HG03097 (cell line): Measurements from ENCODE around the gene ERN1.

ENCODE experiments used
- ATAC-seq: cut with Tn5 transposase; IDR thresholded peaks from one replicate; pipeline ENCODE4 v1.9.1; 2021; ENCODE audit not compliant: unreplicated experiment, low FRiP score

The ERN1 gene

DNA sequence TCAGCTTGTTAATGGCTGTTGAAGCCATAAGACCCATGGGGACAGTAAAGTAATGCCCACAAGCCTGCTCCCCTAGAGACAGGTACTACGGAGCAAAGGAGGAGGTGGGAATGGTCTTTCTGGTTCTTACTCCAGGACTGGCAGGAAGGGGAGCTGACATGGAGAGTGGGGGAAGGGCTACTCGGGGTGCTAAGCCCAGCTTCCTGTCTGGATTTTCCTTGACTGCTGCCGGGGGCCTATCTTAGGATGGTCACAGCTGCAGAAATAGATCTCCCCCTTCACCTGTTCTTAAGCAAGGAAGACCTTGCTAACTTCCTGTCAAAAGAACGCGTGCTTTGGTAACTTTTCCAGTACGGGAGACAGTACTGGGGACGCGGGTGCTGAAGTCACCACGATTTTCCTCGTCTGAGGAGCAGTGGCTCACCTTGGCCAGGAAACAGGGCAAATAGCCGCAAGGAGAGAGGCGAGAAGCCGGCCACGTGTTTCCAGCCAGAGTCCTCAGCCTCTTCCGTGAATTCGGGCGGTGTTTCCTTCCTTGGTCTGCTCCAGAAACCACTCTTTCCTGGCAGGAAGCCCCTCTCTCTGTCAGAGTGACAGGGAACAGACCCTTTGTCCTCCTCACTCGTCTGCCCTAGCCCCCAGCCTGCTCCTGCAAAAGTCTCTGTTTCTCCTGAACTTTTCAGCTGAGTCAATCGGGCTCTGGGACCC is 132.4 kb downstream of the ERN1 start:
- no peak for ATAC-seq

DNA sequence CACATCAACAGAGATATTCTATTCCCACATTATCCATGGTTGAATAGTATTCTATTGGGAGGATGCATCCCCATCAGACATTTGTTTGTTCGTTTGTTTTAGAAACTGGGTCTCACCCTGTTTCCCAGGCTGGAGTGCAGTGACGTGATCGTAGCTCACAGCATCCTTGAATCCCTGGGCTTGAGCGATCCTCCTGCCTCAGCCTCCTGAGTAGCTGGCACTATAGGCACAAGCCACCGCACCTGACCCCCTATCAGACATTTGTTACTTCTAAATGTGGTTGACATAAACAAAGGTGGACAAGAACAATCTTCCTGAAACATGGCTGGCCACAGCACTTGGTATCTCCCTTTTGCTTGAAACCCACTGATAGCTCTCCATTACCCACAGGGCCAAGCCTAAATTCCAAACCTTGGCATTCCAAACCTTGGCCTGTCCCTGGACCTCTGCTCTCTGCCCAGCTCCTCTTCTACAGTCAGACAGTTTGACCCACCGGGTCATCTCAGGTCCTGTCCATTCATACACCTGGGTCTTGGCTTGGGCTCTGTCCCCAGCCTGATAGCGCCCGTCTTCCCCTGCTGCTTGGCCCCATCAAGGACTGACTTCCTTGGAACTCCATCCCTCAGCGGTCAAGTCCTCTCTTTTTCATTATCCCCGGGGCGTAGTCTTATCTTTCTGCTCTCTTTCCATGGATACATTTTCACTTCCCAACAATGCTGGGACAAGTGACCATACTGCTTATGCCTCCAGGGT is 133.3 kb downstream of the ERN1 start:
- no peak for ATAC-seq

DNA sequence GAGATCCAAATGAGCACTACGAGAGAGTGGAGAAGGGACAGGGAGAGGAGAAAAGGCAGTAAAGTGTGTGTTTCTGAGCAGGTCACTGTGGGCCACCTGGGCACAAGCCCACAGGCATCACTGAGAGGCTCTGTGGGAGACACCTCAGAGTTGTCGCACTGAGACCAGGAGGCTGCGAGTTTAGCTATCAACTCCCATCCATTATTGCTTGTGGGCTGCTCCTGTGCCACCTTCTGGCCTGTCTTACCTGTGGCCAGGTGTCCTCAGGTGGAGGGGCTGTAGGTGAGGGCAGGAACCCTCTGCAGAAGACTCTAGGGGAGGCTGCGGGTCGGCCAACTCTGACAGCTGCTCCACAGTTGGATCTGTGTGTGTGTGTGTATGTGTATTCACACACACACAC is 134.3 kb downstream of the ERN1 start:
- no peak for ATAC-seq

DNA sequence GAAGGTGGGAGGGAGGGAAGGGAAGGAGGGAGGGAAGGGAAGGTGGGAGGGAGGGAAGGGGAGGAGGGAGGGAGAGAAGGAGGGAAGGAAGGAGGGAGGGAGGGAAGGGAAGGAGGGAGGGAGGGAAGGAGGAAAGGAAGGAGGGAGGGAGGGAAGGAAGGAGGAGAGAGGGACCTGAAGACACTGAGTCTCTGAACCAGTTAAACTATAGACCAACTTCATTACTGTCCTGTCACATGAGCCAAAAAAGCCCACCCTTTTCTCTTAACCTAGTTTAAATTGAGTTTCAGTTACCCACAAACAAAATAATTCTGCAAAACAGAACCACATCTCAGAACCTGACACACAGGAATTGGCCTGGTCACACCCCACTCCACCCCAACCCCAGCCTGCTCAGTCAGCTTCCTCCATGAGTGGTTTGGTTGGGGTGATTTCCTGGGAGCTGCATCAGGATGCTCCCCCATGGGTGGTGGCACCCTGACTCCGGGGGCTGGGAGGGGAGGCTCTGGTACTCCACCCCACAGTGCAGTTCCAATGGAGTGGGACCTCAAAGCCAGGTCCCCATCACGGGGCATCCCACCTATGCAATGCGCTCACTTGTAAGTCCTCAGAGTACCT is 136.5 kb downstream of the ERN1 start:
- no peak for ATAC-seq

DNA sequence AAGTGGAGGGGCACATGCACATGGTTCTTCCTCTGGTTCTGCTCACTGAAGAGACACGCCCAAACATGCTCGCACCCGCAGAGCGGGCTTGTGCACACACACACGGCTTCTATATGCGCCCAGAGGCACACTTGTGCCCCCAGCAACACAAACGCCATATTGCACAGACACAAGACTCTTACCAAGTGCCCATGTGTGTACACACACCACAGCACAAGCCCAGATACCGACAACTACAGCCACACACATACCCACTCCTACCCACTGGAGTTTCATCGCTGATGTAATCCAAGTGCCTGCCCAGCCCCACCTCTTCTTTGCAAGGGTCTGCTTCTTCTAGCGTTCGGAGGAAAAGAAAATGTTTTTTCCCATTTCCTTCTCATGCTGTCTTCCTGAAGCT is 138.3 kb downstream of the ERN1 start:
- no peak for ATAC-seq

DNA sequence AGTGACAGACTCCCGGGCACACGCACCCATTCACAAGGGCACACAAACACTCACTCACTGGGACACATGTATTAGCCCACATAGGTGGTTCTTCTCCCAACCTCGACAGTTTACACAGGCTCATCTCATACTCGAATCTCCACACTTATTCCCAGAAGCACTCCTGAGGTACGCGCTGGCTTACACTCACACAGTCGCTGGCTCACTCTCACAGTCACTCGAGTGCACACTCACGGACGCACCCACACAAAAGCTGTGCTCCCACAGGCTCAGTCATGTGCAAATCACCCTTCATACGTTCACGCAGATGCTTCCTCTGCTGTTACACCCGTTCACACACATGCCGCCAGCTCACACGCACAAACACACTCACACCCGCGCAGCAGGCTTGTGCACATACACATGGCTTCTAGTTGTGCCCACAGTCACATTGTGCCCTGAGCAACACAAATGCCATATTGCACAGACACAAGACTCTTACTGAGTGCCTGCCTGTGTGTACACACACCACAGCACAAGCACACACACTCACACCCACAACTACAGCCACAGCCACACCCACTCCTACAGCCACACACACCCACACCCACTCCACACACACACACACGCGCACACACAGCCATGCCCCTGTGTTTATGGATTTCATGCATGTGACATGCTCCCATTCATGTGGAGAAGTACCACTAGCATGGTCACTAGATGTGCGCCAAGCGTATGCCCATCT is 140.2 kb downstream of the ERN1 start:
- ATAC-seq, result no peak
